ENCODE data around the gene CMPK2.
A peak's percentile ranks its signal among the peaks of the same experiment; 100 is the strongest.

DNA sequence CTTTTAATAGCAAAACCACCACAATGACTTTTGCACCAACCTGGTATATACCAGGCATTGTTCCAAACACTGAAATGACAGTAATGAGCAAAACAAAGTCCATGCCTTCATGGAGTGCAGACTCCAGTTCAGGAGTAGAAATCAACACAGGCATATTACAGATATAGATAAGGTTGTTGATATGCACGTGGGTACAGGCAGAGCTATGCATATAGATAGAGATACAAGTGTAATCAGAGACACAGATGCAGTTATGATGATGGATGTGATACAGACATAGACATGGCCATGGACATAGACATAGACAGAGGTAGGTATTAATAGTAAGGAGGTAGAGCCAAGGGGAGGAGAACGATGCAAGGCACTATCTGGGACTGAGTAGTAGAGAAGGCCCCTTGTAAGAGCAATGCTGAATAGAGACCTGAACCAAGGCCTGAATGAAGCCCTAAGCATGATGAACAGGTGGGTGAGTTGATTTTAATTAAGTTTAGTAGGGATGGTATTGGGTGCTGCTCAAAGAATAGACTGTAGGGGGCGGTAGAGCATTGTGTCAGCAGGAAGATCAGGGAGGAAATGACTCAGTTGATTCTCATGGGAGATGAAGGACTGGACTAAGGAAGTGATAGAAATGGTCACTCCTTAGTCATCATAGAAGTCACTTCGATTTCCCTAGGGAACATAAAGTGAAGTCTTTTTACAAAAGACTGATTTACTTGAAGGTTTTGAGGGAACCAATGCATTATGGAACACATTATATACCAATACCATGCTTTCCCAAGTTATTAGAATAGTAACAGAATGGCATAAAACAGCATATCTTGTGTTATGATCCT, 39.4 kb downstream of the CMPK2 start:
- TF ChIP-seq, protein P1, sequence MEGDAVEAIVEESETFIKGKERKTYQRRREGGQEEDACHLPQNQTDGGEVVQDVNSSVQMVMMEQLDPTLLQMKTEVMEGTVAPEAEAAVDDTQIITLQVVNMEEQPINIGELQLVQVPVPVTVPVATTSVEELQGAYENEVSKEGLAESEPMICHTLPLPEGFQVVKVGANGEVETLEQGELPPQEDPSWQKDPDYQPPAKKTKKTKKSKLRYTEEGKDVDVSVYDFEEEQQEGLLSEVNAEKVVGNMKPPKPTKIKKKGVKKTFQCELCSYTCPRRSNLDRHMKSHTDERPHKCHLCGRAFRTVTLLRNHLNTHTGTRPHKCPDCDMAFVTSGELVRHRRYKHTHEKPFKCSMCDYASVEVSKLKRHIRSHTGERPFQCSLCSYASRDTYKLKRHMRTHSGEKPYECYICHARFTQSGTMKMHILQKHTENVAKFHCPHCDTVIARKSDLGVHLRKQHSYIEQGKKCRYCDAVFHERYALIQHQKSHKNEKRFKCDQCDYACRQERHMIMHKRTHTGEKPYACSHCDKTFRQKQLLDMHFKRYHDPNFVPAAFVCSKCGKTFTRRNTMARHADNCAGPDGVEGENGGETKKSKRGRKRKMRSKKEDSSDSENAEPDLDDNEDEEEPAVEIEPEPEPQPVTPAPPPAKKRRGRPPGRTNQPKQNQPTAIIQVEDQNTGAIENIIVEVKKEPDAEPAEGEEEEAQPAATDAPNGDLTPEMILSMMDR (conservative IDR thresholded peaks at IDR 0.05 in 1 of 2, IDR thresholded peaks at IDR 0.05 in 1 of 2; ENCODE audit: low read depth in 1 of 2, low read length in 2 of 2): peak; percentile 20 to 55
- no peak for TF ChIP-seq EZH2 (IDR thresholded peaks at IDR 0.05; ENCODE audit: low read length, missing control alignments)
